Measurements from ENCODE around the gene SCTR.

DNA sequence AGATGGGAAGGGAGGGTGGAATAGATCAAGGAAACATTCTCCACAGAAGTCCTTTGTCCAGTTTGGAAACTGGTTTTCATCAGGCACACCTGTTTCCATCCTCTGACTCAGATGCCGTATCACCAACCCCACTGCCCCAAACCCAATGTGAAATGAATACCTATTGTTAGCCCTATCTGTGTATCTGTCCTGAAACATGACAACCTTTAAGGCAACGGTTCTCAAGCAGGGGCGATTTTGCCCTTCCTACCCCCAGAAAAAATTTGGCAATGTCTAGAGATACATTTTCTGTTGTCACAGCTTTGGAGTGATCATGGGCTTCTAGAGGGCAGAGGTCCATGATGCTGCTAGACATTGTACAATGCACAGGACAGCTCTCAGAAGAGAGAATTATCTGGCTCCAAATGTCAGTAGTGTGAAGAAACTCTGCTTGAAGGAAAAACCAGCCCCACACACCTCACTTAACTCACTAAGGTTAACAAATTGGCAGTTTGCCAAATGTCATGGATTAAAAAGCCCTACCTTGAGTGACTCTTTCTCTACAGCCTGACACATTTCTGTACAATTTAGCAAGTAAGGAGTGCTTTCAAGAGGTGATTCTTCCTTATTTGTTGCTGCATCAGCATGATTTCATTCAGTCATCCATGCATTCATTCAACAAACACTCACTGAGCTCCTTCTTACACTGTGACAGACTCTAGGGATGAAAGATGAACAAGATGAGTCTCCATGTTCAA lies 3.4 kb downstream of the SCTR start:
- TF ChIP-seq OSR1 (CRISPR knock-in tag; IDR thresholded peaks at IDR 0.05): no peak
- TF ChIP-seq SNAI2 (CRISPR knock-in tag; IDR thresholded peaks at IDR 0.05): no peak
- no peak for TF ChIP-seq CREB5 (CRISPR knock-in tag; IDR thresholded peaks at IDR 0.05; ENCODE audit: low read depth)

Data from SK-N-SH treated with all-trans-retinoic acid at 6 μM for 48 hours (cell line).